NB4 (cell line): ENCODE measurements around the gene ATN1.

Experiments
- DNase-seq: peaks from one replicate; pipeline ENCODE4 v3.0.0; 2010; ENCODE audit warnings: low read depth
- H3K4me3 ChIP-seq: one replicate; pipeline ENCODE4 v1.5.1; 2011; ENCODE audit warnings: mild to moderate bottlenecking, low read depth, low read length, moderate library complexity
- CTCF ChIP-seq: IDR thresholded peaks from one replicate; pipeline ENCODE4 v1.5.1; 2012; ENCODE audit warnings: low read depth, low read length
- MAX ChIP-seq: IDR thresholded peaks from 2 replicates; pipeline ENCODE4 v1.6.1; 2011; ENCODE audit warnings: low read depth, low read length
- MYC ChIP-seq: IDR thresholded peaks from 2 replicates; pipeline ENCODE4 v1.6.1; 2011; ENCODE audit warnings: low read depth, low read length
- POLR2A ChIP-seq: IDR thresholded peaks from 2 replicates; pipeline ENCODE4 v1.6.1; 2011; ENCODE audit warnings: mild to moderate bottlenecking; ENCODE audit not compliant: insufficient read length; ENCODE audit errors: extremely low read depth

The ATN1 gene

GRCh38 chr12:6954316-6955107 lies 26.8 kb downstream of the ATN1 start:
- DNase-seq = no peak
- H3K4me3 ChIP-seq = peak overlapping the region; percentile 47
- TF ChIP-seq CTCF (no peak), POLR2A (no peak), MYC (no peak), MAX (no peak)

- TF ChIP-seq MYC = no peak
- TF ChIP-seq POLR2A = no peak
- no peak for TF ChIP-seq CTCF
- no peak for TF ChIP-seq MAX
These were observed 27.6 kb downstream of the ATN1 start for GRCh38 chr12:6955108-6956020.

GRCh38 chr12:6956021-6956727 lies 28.4 kb downstream of the ATN1 start:
- TF ChIP-seq MAX = no peak
- no peak for TF ChIP-seq POLR2A
- TF ChIP-seq MYC = no peak
- no peak for TF ChIP-seq CTCF
- no peak overlapping the region for H3K4me3 ChIP-seq
- DNase-seq = no peak

More at GRCh38 chr12:6955108-6956020, 27.6 kb downstream of the ATN1 start:
- no peak for DNase-seq
- H3K4me3 ChIP-seq = no peak overlapping the region

GRCh38 chr12:6957151-6957701 lies 29.5 kb downstream of the ATN1 start:
- TF ChIP-seq CTCF (no peak), MAX (no peak)
- H3K4me3 ChIP-seq = no peak overlapping the region
- DNase-seq = no peak

- DNase-seq = no peak
- TF ChIP-seq CTCF = no peak
- peak overlapping the region; percentile 28 for H3K4me3 ChIP-seq
These were observed 30.2 kb downstream of the ATN1 start for GRCh38 chr12:6957741-6958608.
